ENCODE results near the gene DIAPH1.

DIAPH1 gene

GRCh38 chr5:141547488-141547887 is 71.3 kb downstream of the DIAPH1 start:
- H3K9me2 ChIP-seq (replicated peaks; ENCODE audit: insufficient read depth, low read length) = no peaks in the 10 kb centered on the region
- no peak for TF ChIP-seq CTCF (IDR thresholded peaks at IDR 0.05; ENCODE audit: low read length)
- TF ChIP-seq EZH2phosphoT487 (IDR thresholded peaks at IDR 0.05; ENCODE audit: low read length) = no peak
- TF ChIP-seq EZH2 (optimal IDR thresholded peaks at IDR 0.05; ENCODE audit: low read depth, low read length) = no peak
- no peaks in the 10 kb centered on the region for H3K4me1 ChIP-seq (ENCODE audit: low read length)
- DNase-seq = no peak
- H3F3A ChIP-seq (ENCODE audit: insufficient read depth, low read length) = no peaks in the 10 kb centered on the region
- H3K36me3 ChIP-seq (replicated peaks; ENCODE audit: insufficient read depth, low read length) = no peaks in the 10 kb centered on the region; the same call in 1 of the 2 replicates
- H3K9ac ChIP-seq (ENCODE audit: low read length) = no peak overlapping the region
- no peak overlapping the region for H2AFZ ChIP-seq (ENCODE audit: low read length)
- no peak overlapping the region for H3K27ac ChIP-seq (ENCODE audit: low read length)
- H3K9me3 ChIP-seq (replicated peaks; ENCODE audit: insufficient read depth, low read length) = no peaks in the 10 kb centered on the region
- peaks cover 16% of the 10 kb centered on the region; the same call in 1 of the 2 replicates for H3K79me2 ChIP-seq (ENCODE audit: low read length)
- H3K27me3 ChIP-seq (replicated peaks; ENCODE audit: insufficient read depth, low read length) = no peaks in the 10 kb centered on the region
- no peak overlapping the region for H3K4me2 ChIP-seq (ENCODE audit: low read depth, low read length)
- H3K4me3 ChIP-seq (ENCODE audit: low read length) = no peak overlapping the region
- H4K20me1 ChIP-seq (ENCODE audit: insufficient read depth, low read length) = no peaks in the 10 kb centered on the region

GRCh38 chr5:141543053-141543452 is 75.7 kb downstream of the DIAPH1 start:
- no peaks in the 10 kb centered on the region; the same call in 1 of the 2 replicates for H3K36me3 ChIP-seq (replicated peaks; ENCODE audit: insufficient read depth, low read length)
- TF ChIP-seq CTCF (IDR thresholded peaks at IDR 0.05; ENCODE audit: low read length) = no peak
- no peak for TF ChIP-seq EZH2phosphoT487 (IDR thresholded peaks at IDR 0.05; ENCODE audit: low read length)
- no peak for TF ChIP-seq EZH2 (optimal IDR thresholded peaks at IDR 0.05; ENCODE audit: low read depth, low read length)
- no peaks in the 10 kb centered on the region for H4K20me1 ChIP-seq (ENCODE audit: insufficient read depth, low read length)
- no peak overlapping the region for H3K4me3 ChIP-seq (ENCODE audit: low read length)
- H3F3A ChIP-seq (ENCODE audit: insufficient read depth, low read length) = no peaks in the 10 kb centered on the region
- H3K79me2 ChIP-seq (ENCODE audit: low read length) = 0 out of 2 replicates have a peak, but pooled peaks cover 9% of the 10 kb centered on the region
- H2AFZ ChIP-seq (ENCODE audit: low read length) = no peak overlapping the region
- H3K9me3 ChIP-seq (replicated peaks; ENCODE audit: insufficient read depth, low read length) = no peaks in the 10 kb centered on the region
- H3K27ac ChIP-seq (ENCODE audit: low read length) = no peak overlapping the region
- no peak for DNase-seq
- H3K9me2 ChIP-seq (replicated peaks; ENCODE audit: insufficient read depth, low read length) = no peaks in the 10 kb centered on the region
- H3K27me3 ChIP-seq (replicated peaks; ENCODE audit: insufficient read depth, low read length) = no peaks in the 10 kb centered on the region
- no peak overlapping the region for H3K4me2 ChIP-seq (ENCODE audit: low read depth, low read length)
- H3K9ac ChIP-seq (ENCODE audit: low read length) = no peak overlapping the region
- no peaks in the 10 kb centered on the region for H3K4me1 ChIP-seq (ENCODE audit: low read length)

- no peaks in the 10 kb centered on the region for H3K27me3 ChIP-seq (replicated peaks; ENCODE audit: insufficient read depth, low read length)
- no peaks in the 10 kb centered on the region for H3K79me2 ChIP-seq (ENCODE audit: low read length)
- no peak overlapping the region for H3K4me2 ChIP-seq (ENCODE audit: low read depth, low read length)
- peaks cover 4% of the 10 kb centered on the region; the same call in 1 of the 2 replicates for H3K36me3 ChIP-seq (replicated peaks; ENCODE audit: insufficient read depth, low read length)
- no peak overlapping the region for H3K4me3 ChIP-seq (ENCODE audit: low read length)
- H3K9me3 ChIP-seq (replicated peaks; ENCODE audit: insufficient read depth, low read length) = no peaks in the 10 kb centered on the region
- no peak overlapping the region for H2AFZ ChIP-seq (ENCODE audit: low read length)
- no peak for TF ChIP-seq EZH2phosphoT487 (IDR thresholded peaks at IDR 0.05; ENCODE audit: low read length)
- TF ChIP-seq CTCF (IDR thresholded peaks at IDR 0.05; ENCODE audit: low read length) = no peak
- no peak for TF ChIP-seq EZH2 (optimal IDR thresholded peaks at IDR 0.05; ENCODE audit: low read depth, low read length)
- H3K9me2 ChIP-seq (replicated peaks; ENCODE audit: insufficient read depth, low read length) = no peaks in the 10 kb centered on the region
- no peak overlapping the region for H3K9ac ChIP-seq (ENCODE audit: low read length)
- no peak for DNase-seq
- H4K20me1 ChIP-seq (ENCODE audit: insufficient read depth, low read length) = no peaks in the 10 kb centered on the region
- no peak overlapping the region for H3K27ac ChIP-seq (ENCODE audit: low read length)
- H3F3A ChIP-seq (ENCODE audit: insufficient read depth, low read length) = no peaks in the 10 kb centered on the region
- H3K4me1 ChIP-seq (ENCODE audit: low read length) = no peaks in the 10 kb centered on the region
Observed at GRCh38 chr5:141534492-141535213, 84.1 kb downstream of the DIAPH1 start.
